SK-N-SH treated with all-trans-retinoic acid at 6 μM for 48 hours (cell line): ENCODE results near the gene PARP15.

Source experiments
- BACH2 ChIP-seq: fragments of 250-450 bp; sonication (Bioruptor Pico); IDR thresholded peaks from 2 replicates; pipeline ENCODE4 v1.9.0; 2021; ENCODE audit warnings: mild to moderate bottlenecking, borderline replicate concordance
- CSDC2 ChIP-seq: fragments of 250-450 bp; sonication (Bioruptor Pico); IDR thresholded peaks from 2 replicates; pipeline ENCODE4 v1.5.0; 2020; ENCODE audit warnings: mild to moderate bottlenecking, moderate library complexity
- ESRRG ChIP-seq: fragments of 250-450 bp; sonication (Bioruptor Pico); IDR thresholded peaks from 2 replicates; pipeline ENCODE4 v1.6.1; 2021; ENCODE audit warnings: mild to moderate bottlenecking
- GLIS3 ChIP-seq: fragments of 250-450 bp; sonication (Bioruptor Pico); IDR thresholded peaks from 2 replicates; pipeline ENCODE4 v1.5.0; 2020; ENCODE audit warnings: mild to moderate bottlenecking, moderate library complexity
- ISL1 ChIP-seq: fragments of 250-450 bp; sonication (Bioruptor Pico); IDR thresholded peaks from 2 replicates; pipeline ENCODE4 v2.1.2; 2022; ENCODE audit warnings: mild to moderate bottlenecking, moderate library complexity
- PPARA ChIP-seq: fragments of 250-450 bp; sonication (Bioruptor Pico); IDR thresholded peaks from 2 replicates; pipeline ENCODE4 v1.5.0; 2020; ENCODE audit warnings: mild to moderate bottlenecking, borderline replicate concordance
- TOX ChIP-seq: fragments of 250-450 bp; sonication (Bioruptor Pico); IDR thresholded peaks from 2 replicates; pipeline ENCODE4 v1.8.0; 2021; ENCODE audit warnings: mild to moderate bottlenecking, moderate library complexity, borderline replicate concordance
- ZC3H10 ChIP-seq: fragments of 250-450 bp; sonication (Bioruptor Pico); IDR thresholded peaks from 2 replicates; pipeline ENCODE4 v1.5.1; 2021; ENCODE audit warnings: mild to moderate bottlenecking, moderate library complexity
- ZFP3 ChIP-seq: fragments of 250-450 bp; sonication (Bioruptor Pico); IDR thresholded peaks from 2 replicates; pipeline ENCODE4 v1.5.0; 2020; ENCODE audit warnings: mild to moderate bottlenecking, moderate library complexity
- ZFP30 ChIP-seq: fragments of 450-650 bp; formaldehyde crosslinking; IDR thresholded peaks from 2 replicates; pipeline ENCODE4 v1.5.0; 2022; ENCODE audit warnings: mild to moderate bottlenecking, moderate library complexity
- ZNF70 ChIP-seq: fragments of 450-650 bp; formaldehyde crosslinking; IDR thresholded peaks from 2 replicates; pipeline ENCODE4 v1.5.0; 2020; ENCODE audit warnings: mild to moderate bottlenecking, moderate library complexity

GRCh38 chr3:122590610-122591009 is 13.2 kb downstream of the PARP15 start:
- no peak for TF ChIP-seq ZFP30
- no peak for TF ChIP-seq BACH2 (CRISPR knock-in tag)
- TF ChIP-seq ZFP3 (CRISPR knock-in tag) = no peak
- TF ChIP-seq GLIS3 (CRISPR knock-in tag) = no peak
- no peak for TF ChIP-seq ZNF70 (CRISPR knock-in tag)
- no peak for TF ChIP-seq TOX (CRISPR knock-in tag)
- TF ChIP-seq CSDC2 (CRISPR knock-in tag) = no peak
- TF ChIP-seq ISL1 (CRISPR knock-in tag) = no peak
- TF ChIP-seq PPARA (CRISPR knock-in tag) = no peak
- TF ChIP-seq ZC3H10 (CRISPR knock-in tag) = no peak
- no peak for TF ChIP-seq ESRRG (CRISPR knock-in tag)
